AG04450 (cell line): ENCODE measurements around the gene GPR155. TPM values are rescaled to one million over a fixed set of nuclear protein-coding genes. Genes with fewer than 3 reads are reported as not detected.

Experiments
- CTCF ChIA-PET: fragments of 300-600, 350-600 bp; formaldehyde crosslinking; extraction: SDS; loops from one replicate; lab custom pipeline; 2022; ENCODE audit warnings: antibody characterized with exemption, inconsistent platforms; lab: Charles Lee
- POLR2A ChIA-PET: fragments of 350-600 bp; formaldehyde crosslinking; extraction: SDS; loops from one replicate; lab custom pipeline; 2021; ENCODE audit warnings: antibody characterized with exemption, inconsistent platforms; lab: Yijun Ruan, JAX
- DNase-seq: peaks from one replicate; pipeline ENCODE4 v3.0.0-alpha.2; 2011; ENCODE audit warnings: low read depth, low spot score
- H3K27ac ChIP-seq: one replicate; pipeline ENCODE4 v1.5.1; 2012; ENCODE audit warnings: low read depth, low read length, control low read depth
- H3K27me3 ChIP-seq: one replicate; pipeline ENCODE4 v1.6.0; 2012; ENCODE audit warnings: low read length; ENCODE audit not compliant: control insufficient read depth, insufficient read depth
- H3K4me3 ChIP-seq: 2 replicates; pipeline ENCODE4 v1.5.1; 2011; ENCODE audit warnings: mild to moderate bottlenecking, low read depth, low read length, control low read depth
- H3K9me3 ChIP-seq: 2 replicates; pipeline ENCODE4 v1.5.1; 2012; ENCODE audit warnings: low read length; ENCODE audit not compliant: control insufficient read depth, insufficient read depth
- CTCF ChIP-seq: IDR thresholded peaks from 2 replicates; pipeline ENCODE4 v1.5.1; 2011; ENCODE audit warnings: low read depth, low read length, control low read depth, inconsistent platforms
- polyA plus RNA-seq: library from polyadenylated mRNA; depleted of rRNA; stranded (reverse); fragments of >200 nt; gene quantifications from 2 replicates; pipeline ENCODE4 v1.2.3, GENCODE V29; 2011

Gene GPR155
- polyA plus RNA-seq, 1 experiment, result 5.4 TPM

DNA sequence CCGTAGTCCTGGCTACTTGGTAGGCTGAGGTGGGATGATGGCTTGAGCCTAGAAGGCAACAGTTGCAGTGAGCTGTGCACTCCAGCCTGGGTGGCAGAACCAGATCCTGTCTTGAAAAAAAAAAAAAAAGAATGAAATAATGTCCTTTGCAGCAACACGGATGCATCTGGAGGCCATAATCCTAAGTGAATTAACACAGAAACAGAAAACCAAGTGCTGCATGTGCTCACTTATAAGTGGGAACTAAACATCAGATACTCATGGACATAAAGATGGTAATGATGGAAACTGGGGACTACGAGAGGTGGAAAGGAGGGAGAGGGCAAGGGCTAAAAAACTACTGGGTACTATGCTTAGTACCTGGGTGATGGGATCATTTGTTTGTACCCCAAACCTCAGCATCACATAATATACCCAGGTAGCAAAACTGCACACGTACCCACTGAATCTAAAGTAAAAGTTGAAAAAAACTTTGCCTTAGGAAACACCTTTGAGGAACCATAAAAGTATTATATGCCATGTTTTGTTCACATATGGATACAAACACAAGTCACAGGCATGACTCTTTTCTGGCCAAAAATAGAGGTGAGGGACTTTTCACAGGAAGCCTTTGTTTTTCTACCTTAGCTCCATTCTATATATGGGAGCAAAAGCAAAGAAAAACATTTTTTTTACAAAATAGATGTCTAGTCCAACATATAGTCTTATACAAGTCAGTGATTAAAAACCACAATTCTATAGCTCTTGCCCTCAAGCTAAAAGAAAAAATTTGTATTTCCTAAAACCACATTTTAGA is 36.6 kb downstream of the GPR155 start:
- ChIA-PET CTCF (interaction anchor here (1.1 kb wide), 1 partner anchor 12 kb away, joined by 7 read pairs; no protein-coding TSS in a partner anchor), POLR2A (no interaction called here)
- H3K27ac ChIP-seq, result no peak overlapping the region
- no peaks in the 10 kb centered on the region for H3K27me3 ChIP-seq
- DNase-seq, result no peak
- no peaks in the 10 kb centered on the region for H3K9me3 ChIP-seq
- no peak overlapping the region for H3K4me3 ChIP-seq
- no peak for TF ChIP-seq CTCF

GRCh38 chr2:174449033-174449432 is 37.8 kb downstream of the GPR155 start:
- Histone ChIP-seq H3K4me3 (no peak overlapping the region), H3K27ac (no peak overlapping the region), H3K27me3 (no peaks in the 10 kb centered on the region), H3K9me3 (no peaks in the 10 kb centered on the region)
- CTCF ChIA-PET, result no interaction called here
- no peak for TF ChIP-seq CTCF
- POLR2A ChIA-PET, result no interaction called here
- no peak for DNase-seq

DNA sequence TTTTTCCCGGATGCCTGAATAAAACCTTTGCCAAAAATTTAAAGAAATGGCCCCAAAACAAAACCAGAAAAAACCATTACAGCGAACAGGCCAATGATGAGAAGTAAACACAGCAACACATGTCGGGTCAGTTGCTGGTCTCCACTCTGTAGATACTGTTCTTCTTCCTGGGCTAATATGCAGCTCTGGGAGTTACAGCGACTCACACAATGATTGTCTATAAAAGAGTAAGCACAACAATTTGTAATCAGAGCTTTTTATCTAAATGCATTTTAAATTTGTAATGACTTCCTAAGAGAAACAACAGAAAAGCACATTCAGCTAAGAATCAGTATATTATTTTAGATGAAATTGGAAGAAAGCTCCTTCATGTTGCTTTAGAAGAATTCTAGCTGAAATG is 40.3 kb downstream of the GPR155 start:
- POLR2A ChIA-PET, result no interaction called here
- no peaks in the 10 kb centered on the region for H3K27me3 ChIP-seq
- no peaks in the 10 kb centered on the region for H3K9me3 ChIP-seq
- no peak for TF ChIP-seq CTCF
- H3K4me3 ChIP-seq, result no peak overlapping the region
- CTCF ChIA-PET, result interaction anchor here (0.6 to 2.2 kb wide), 4 partner anchors 15 to 283 kb away, joined by 3 to 15 read pairs (median 4); no protein-coding TSS in a partner anchor
- no peak for DNase-seq
- H3K27ac ChIP-seq, result no peak overlapping the region

DNA sequence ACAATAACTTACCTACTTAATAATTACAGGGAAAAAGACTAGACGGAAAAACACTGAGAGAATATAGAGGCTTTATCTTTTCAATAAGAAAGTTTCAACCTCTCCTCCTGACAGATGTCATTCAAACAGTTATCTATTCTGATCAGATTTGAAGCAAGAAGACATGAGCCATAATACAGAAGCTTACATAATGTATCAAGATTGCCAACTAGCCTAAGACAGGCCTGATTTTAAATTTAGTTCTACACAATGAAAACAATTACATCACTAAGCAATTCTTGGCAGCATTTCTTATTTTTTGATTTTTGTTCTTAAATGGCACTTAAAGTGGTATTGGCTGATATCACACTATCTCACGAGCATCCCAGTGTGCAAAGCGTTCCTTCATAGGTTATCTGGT is 41.6 kb downstream of the GPR155 start:
- no peak for DNase-seq
- POLR2A ChIA-PET, result no interaction called here
- Histone ChIP-seq H3K27ac (no peak overlapping the region), H3K9me3 (no peaks in the 10 kb centered on the region), H3K27me3 (no peaks in the 10 kb centered on the region), H3K4me3 (no peak overlapping the region)
- no peak for TF ChIP-seq CTCF
- CTCF ChIA-PET, result interaction anchor here (2.2 kb wide), 1 partner anchor 17 kb away, joined by 15 read pairs; no protein-coding TSS in a partner anchor

GRCh38 chr2:174444761-174445160 is 42.1 kb downstream of the GPR155 start:
- TF ChIP-seq CTCF, result no peak
- Histone ChIP-seq H3K4me3 (no peak overlapping the region), H3K9me3 (no peaks in the 10 kb centered on the region), H3K27ac (no peak overlapping the region), H3K27me3 (no peaks in the 10 kb centered on the region)
- ChIA-PET POLR2A (interaction anchor here (1.0 kb wide), 1 partner anchor 49 kb away, joined by 4 read pairs; the partner anchor contains the start of gene SCRN3), CTCF (no interaction called here)
- no peak for DNase-seq
